ENCODE results near the gene CATSPER3. TPM values are rescaled to one million over a fixed set of nuclear protein-coding genes. Genes with fewer than 3 reads are reported as not detected.
A peak's percentile ranks its signal among the peaks of the same experiment; 100 is the strongest.

Gene CATSPER3
- total and polyA plus RNA-seq, 2 experiments from 2014 or later: 0.11 to 0.14 TPM

- in situ Hi-C loops (cut with MboI): no loop called here
- Histone ChIP-seq H4K20me1 (ENCODE audit: insufficient read depth) (no peaks in the 10 kb centered on the region), H3K9me3 (ENCODE audit: low read depth) (no peaks in the 10 kb centered on the region), H3K9ac (no peak overlapping the region), H3K79me2 (ENCODE audit: insufficient read depth) (no peaks in the 10 kb centered on the region), H3K36me3 (ENCODE audit: low read depth) (no peaks in the 10 kb centered on the region), H2AFZ (no peak overlapping the region), H3K27me3 (replicated peaks; ENCODE audit: insufficient read depth) (peaks cover 89% of the 10 kb centered on the region), H3K4me1 (ENCODE audit: insufficient read depth) (no peaks in the 10 kb centered on the region), H3K4me2 (ENCODE audit: unreplicated experiment) (no peak overlapping the region), H3K27ac (no peak overlapping the region), H3K9me2 (ENCODE audit: insufficient read depth) (no peaks in the 10 kb centered on the region), H3F3A (ENCODE audit: insufficient read depth) (no peaks in the 10 kb centered on the region), H3K4me3 (no peak overlapping the region)
- no peak for DNase-seq
- TF ChIP-seq EZH2 (IDR thresholded peaks at IDR 0.05; ENCODE audit: insufficient read depth, poor library complexity, severe bottlenecking) (peak; percentile 31), EZH2phosphoT487 (IDR thresholded peaks at IDR 0.05; ENCODE audit: insufficient read depth, low read depth) (no peak)
- 8 to 12% methylated on average over 39 to 40 of the region's 42 CpGs for WGBS, 2 experiments (ENCODE audit: low coverage in 1 of 2, low lambda C conversion rate in 2 of 2, missing lambda C conversion rate in 2 of 2)
These were observed 71.1 kb downstream of the CATSPER3 start for GRCh38 chr5:135038813-135039270.

DNA sequence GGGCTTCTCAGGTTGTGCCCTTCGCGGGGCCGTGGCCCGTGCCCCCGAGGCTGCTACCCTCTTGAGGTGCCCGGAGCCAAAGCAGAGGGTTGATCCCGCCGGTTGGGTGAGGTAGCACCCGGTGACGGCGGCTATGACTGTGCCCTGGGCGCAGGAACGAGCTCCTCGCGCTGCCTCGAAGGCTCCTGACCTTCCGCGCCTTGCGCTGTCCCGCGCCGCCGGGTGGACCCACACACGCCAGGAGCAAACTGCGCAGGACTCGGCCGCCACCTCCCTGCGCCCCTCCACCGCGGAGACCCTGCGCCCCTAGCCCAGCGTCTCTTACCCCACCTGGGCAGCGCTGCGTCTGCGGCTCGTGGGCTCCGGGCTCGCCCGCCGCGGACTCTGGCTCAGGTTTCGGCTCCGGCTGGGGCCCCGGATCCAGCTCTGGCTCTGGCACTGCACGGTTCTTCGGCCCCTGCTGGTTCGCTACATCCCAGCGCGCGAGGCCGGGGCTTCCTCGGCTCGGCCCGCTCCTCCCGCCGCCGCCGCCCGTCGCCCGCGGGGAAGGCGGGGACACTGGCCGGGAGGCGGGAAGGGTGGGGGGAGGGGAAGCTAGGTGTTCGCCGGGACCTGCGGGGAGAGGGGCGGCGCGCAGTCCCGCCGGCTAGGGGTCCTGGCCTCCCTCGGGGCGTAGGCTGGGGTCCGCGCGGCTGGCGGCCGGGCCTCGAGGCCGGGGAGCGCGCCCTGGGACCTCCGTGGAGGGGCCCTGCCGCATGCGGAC is 71.7 kb downstream of the CATSPER3 start:
- in situ Hi-C loops (cut with MboI): no loop called here
- WGBS, 2 experiments (ENCODE audit: low coverage in 1 of 2, low lambda C conversion rate in 2 of 2, missing lambda C conversion rate in 2 of 2): 10 to 11% methylated on average over 45 to 50 of the region's 87 CpGs
- no peaks in the 10 kb centered on the region for H3K4me1 ChIP-seq (ENCODE audit: insufficient read depth)

GRCh38 chr5:135040034-135040332 is 72.3 kb downstream of the CATSPER3 start:
- Histone ChIP-seq H3K9ac (no peak overlapping the region), H3F3A (ENCODE audit: insufficient read depth) (no peaks in the 10 kb centered on the region), H3K4me1 (ENCODE audit: insufficient read depth) (no peaks in the 10 kb centered on the region), H3K36me3 (ENCODE audit: low read depth) (no peaks in the 10 kb centered on the region), H3K4me2 (ENCODE audit: unreplicated experiment) (no peak overlapping the region), H3K27ac (no peak overlapping the region), H3K27me3 (replicated peaks; ENCODE audit: insufficient read depth) (peaks cover 82% of the 10 kb centered on the region), H2AFZ (no peak overlapping the region), H3K9me2 (ENCODE audit: insufficient read depth) (no peaks in the 10 kb centered on the region), H3K9me3 (ENCODE audit: low read depth) (no peaks in the 10 kb centered on the region), H3K79me2 (ENCODE audit: insufficient read depth) (no peaks in the 10 kb centered on the region), H3K4me3 (no peak overlapping the region), H4K20me1 (ENCODE audit: insufficient read depth) (no peaks in the 10 kb centered on the region)
- in situ Hi-C loops (cut with MboI): no loop called here
- no peak for DNase-seq
- TF ChIP-seq EZH2phosphoT487 (IDR thresholded peaks at IDR 0.05; ENCODE audit: insufficient read depth, low read depth) (no peak), EZH2 (IDR thresholded peaks at IDR 0.05; ENCODE audit: insufficient read depth, poor library complexity, severe bottlenecking) (no peak)
- WGBS, 2 experiments (ENCODE audit: low coverage in 1 of 2, low lambda C conversion rate in 2 of 2, missing lambda C conversion rate in 2 of 2): 4 to 9% methylated on average over 9 to 11 of the region's 11 CpGs

More for the DNA sequence above, 71.7 kb downstream of the CATSPER3 start:
- Histone ChIP-seq H3K4me3 (no peak overlapping the region), H3K9me3 (ENCODE audit: low read depth) (no peaks in the 10 kb centered on the region), H2AFZ (no peak overlapping the region), H3K4me2 (ENCODE audit: unreplicated experiment) (no peak overlapping the region), H4K20me1 (ENCODE audit: insufficient read depth) (no peaks in the 10 kb centered on the region), H3K27ac (no peak overlapping the region), H3K9ac (no peak overlapping the region), H3F3A (ENCODE audit: insufficient read depth) (no peaks in the 10 kb centered on the region), H3K27me3 (replicated peaks; ENCODE audit: insufficient read depth) (peaks cover 88% of the 10 kb centered on the region), H3K36me3 (ENCODE audit: low read depth) (no peaks in the 10 kb centered on the region), H3K9me2 (ENCODE audit: insufficient read depth) (no peaks in the 10 kb centered on the region), H3K79me2 (ENCODE audit: insufficient read depth) (no peaks in the 10 kb centered on the region)
- TF ChIP-seq EZH2phosphoT487 (IDR thresholded peaks at IDR 0.05; ENCODE audit: insufficient read depth, low read depth) (no peak), EZH2 (IDR thresholded peaks at IDR 0.05; ENCODE audit: insufficient read depth, poor library complexity, severe bottlenecking) (no peak)
- DNase-seq: peak; percentile 22

DNA sequence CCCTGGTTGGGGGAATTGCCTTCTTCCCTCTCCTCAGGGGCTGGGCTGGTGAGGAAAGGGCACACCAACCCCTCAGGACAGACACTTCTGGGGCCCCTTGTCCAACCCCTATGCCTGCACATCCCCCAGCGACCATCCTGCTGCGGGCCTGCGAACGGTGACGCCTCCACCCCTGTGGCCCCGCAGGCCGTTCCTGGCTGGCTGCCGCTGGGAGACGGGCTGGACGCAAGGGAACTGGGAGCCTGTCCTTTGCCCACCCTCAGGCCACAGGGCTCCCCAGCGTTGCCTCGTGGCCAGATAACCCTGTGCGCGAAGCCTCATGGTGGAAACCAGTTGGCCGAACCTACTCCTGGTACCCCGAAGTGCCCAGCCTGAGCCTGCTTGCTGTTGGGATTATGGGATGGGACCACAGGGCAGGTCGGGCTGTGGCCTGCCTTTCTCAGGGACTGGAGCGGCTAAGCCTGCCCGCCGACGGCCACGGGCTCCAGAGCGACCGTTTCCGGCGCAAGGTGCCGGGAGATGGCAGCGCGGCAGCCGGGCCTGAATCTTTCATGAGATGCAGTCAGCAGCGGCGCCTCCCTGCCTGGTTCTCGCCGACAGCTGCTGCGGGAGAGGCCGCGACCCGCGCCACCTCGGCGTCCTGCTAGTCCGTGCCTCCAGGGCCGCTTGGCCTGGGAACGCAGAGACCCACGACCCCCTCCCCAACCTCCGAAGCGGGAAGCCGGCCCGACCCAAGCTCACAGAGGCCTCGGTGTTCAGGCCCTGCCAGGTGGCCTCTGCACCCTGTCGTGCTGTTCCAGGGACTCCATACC is 72.8 kb downstream of the CATSPER3 start:
- WGBS, 2 experiments (ENCODE audit: low coverage in 1 of 2, low lambda C conversion rate in 2 of 2, missing lambda C conversion rate in 2 of 2): 4 to 5% methylated on average over 39 to 50 of the region's 51 CpGs
- in situ Hi-C loops (cut with MboI): no loop called here
- H3K27me3 ChIP-seq (replicated peaks; ENCODE audit: insufficient read depth): peaks cover 78% of the 10 kb centered on the region

More for the DNA sequence above, 72.8 kb downstream of the CATSPER3 start:
- H3F3A ChIP-seq (ENCODE audit: insufficient read depth): no peaks in the 10 kb centered on the region
- no peak overlapping the region for H3K9ac ChIP-seq
- H2AFZ ChIP-seq: no peak overlapping the region
- TF ChIP-seq EZH2phosphoT487 (IDR thresholded peaks at IDR 0.05; ENCODE audit: insufficient read depth, low read depth) (peak; percentile 67; the same call in 1 of the 2 replicates), EZH2 (IDR thresholded peaks at IDR 0.05; ENCODE audit: insufficient read depth, poor library complexity, severe bottlenecking) (peak; percentile 66)
- DNase-seq: peak; percentile 47
- H3K9me2 ChIP-seq (ENCODE audit: insufficient read depth): no peaks in the 10 kb centered on the region
- H3K4me2 ChIP-seq (ENCODE audit: unreplicated experiment): no peak overlapping the region
- H3K27ac ChIP-seq: no peak overlapping the region
- H3K36me3 ChIP-seq (ENCODE audit: low read depth): no peaks in the 10 kb centered on the region
- H3K4me1 ChIP-seq (ENCODE audit: insufficient read depth): no peaks in the 10 kb centered on the region
- no peaks in the 10 kb centered on the region for H3K79me2 ChIP-seq (ENCODE audit: insufficient read depth)
- H3K4me3 ChIP-seq: no peak overlapping the region
- H4K20me1 ChIP-seq (ENCODE audit: insufficient read depth): no peaks in the 10 kb centered on the region
- no peaks in the 10 kb centered on the region for H3K9me3 ChIP-seq (ENCODE audit: low read depth)

Data from GM23248 (cell line).